Osteocyte (in vitro differentiated cells): Measurements from ENCODE around the gene PPP1R26. TPM values are rescaled to one million over a fixed set of nuclear protein-coding genes. Genes with fewer than 3 reads are reported as not detected.

ENCODE experiments used
- DNase-seq: peaks from one replicate; pipeline ENCODE4 v3.0.0; 2021; ENCODE audit warnings: mixed read lengths; ENCODE audit not compliant: unreplicated experiment; ENCODE audit errors: extremely low spot score
- H3K27ac Mint-ChIP-seq: one replicate; pipeline ENCODE4 v1.8.0; 2021; ENCODE audit warnings: mild to moderate bottlenecking, mixed read lengths; ENCODE audit not compliant: unreplicated experiment
- H3K27me3 Mint-ChIP-seq: one replicate; pipeline ENCODE4 v1.8.0; 2021; ENCODE audit warnings: mixed read lengths; ENCODE audit not compliant: unreplicated experiment
- H3K36me3 Mint-ChIP-seq: one replicate; pipeline ENCODE4 v1.8.0; 2021; ENCODE audit warnings: mixed read lengths; ENCODE audit not compliant: unreplicated experiment
- H3K4me1 Mint-ChIP-seq: one replicate; pipeline ENCODE4 v1.8.0; 2021; ENCODE audit warnings: mixed read lengths; ENCODE audit not compliant: unreplicated experiment
- H3K4me3 Mint-ChIP-seq: one replicate; pipeline ENCODE4 v1.8.0; 2021; ENCODE audit warnings: mild to moderate bottlenecking, moderate library complexity, mixed read lengths; ENCODE audit not compliant: unreplicated experiment
- H3K9me3 Mint-ChIP-seq: one replicate; pipeline ENCODE4 v1.8.0; 2021; ENCODE audit warnings: mixed read lengths; ENCODE audit not compliant: unreplicated experiment
- CTCF ChIP-seq: fragments of 200-600 bp; sonication (generic); IDR thresholded peaks from 2 replicates; pipeline ENCODE4 v1.5.0; 2021; ENCODE audit warnings: antibody characterized with exemption, mild to moderate bottlenecking, moderate library complexity
- total RNA-seq: library from RNA; stranded (reverse); gene quantifications from 2 replicates; pipeline ENCODE4 v1.2.1, GENCODE V29; 2021

The PPP1R26 gene
- total RNA-seq, 1 donor from 2014 or later = 21.1 TPM

DNA sequence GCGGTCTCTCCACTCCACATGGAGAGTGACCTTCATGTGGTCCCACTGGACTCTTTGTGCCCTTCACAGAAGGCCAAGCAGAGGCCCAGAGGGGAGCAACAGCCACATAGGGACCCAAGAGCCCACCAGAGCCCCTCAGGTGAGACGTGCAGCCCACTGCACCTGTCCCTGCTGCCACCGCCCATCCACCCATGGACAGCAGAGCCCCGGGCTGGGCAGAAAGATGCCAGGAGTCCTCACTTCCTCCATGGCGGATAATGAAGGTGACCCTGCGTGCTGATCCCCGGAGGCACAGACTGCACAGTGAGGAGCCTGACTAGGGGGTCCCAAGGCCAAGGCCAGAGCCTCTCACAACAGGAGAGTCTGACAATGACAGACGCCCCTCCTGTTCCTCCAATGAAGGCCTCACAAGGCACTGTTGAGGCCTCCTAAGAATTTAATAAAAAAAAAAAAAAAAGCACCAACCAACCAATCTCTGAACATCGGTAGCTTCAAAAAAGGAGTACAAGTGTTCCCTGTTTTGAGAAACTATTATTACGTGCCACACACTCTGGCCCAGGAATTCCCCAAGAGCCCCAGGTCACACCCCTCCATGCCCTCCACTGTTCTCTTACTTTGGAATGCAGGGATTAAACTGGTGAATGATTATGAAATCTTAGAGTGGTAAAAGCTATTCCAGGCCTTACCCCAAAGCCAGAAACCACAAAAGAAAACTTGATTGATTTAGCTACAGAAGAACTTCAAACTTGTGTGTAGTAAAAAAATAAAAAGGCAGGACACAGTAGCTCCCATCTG is 2.8 kb upstream of the PPP1R26 start:
- H3K4me1 Mint-ChIP-seq = peaks cover 9% of the 10 kb centered on the region
- H3K9me3 Mint-ChIP-seq = no peaks in the 10 kb centered on the region
- no peak overlapping the region for H3K4me3 Mint-ChIP-seq
- no peak for DNase-seq
- no peaks in the 10 kb centered on the region for H3K27me3 Mint-ChIP-seq
- H3K27ac Mint-ChIP-seq = no peak overlapping the region
- H3K36me3 Mint-ChIP-seq = no peaks in the 10 kb centered on the region
- no peak for TF ChIP-seq CTCF

DNA sequence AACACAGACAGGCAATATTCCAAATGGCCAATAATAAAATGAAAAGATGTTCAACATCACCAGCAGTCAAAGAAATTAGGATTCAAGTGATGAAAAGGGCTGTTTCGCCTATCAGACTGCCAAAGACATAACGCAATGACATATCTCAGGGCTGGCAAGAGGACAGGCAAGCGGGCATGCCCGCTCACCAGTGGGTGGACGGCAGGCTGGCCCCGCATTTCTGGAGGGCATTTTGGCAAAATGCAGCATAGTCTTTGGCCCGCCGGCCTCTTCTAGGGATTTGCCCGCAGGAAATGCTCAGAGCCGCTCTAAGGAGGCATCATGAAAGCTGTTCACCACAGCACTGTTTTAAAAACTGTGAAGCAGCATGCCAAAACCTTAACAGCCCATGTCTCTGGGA is 1.4 kb upstream of the PPP1R26 start:
- H3K27me3 Mint-ChIP-seq = no peaks in the 10 kb centered on the region
- DNase-seq = no peak
- TF ChIP-seq CTCF = no peak
- H3K4me3 Mint-ChIP-seq = peak overlapping the region; percentile 88
- H3K36me3 Mint-ChIP-seq = no peaks in the 10 kb centered on the region
- no peaks in the 10 kb centered on the region for H3K9me3 Mint-ChIP-seq
- H3K4me1 Mint-ChIP-seq = peaks cover 10% of the 10 kb centered on the region
- no peak overlapping the region for H3K27ac Mint-ChIP-seq

DNA sequence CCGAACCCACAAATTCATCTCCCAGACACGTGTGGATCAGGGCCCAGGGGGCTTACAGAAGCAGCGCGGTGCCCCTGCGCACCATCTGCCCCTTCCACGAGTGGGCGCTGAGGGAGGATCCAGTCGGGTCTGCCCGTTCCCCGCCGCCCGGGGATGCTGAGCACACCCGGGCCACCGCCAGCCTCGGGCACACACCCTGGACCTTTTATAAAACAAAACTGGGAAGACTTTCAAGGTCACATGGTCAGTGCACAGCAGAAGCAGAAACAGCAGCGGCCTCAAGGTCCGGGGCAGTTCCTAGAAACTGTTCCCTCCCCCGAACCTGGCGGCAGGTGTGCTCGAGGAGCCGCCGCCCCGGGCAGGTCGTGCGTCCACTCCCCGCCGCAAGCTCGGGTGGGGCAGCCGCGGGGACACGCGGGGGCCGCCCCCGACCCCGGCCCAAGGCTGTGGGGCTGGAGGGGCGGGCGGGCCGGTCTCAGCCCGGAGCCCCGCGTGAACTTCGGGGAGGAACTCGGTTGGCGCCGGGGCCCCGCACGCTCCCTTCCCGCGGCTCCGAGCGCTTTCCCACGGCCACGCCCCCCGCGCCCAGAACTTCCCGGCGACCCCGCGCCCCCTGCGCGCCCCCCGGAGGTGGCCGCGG is 633 bp upstream of the PPP1R26 start:
- peak overlapping the region; percentile 78 for H3K27ac Mint-ChIP-seq
- peaks cover 2% of the 10 kb centered on the region for H3K36me3 Mint-ChIP-seq
- TF ChIP-seq CTCF = peak; percentile 42
- H3K27me3 Mint-ChIP-seq = no peaks in the 10 kb centered on the region
- no peak for DNase-seq
- H3K4me3 Mint-ChIP-seq = peak overlapping the region; percentile 88
- H3K4me1 Mint-ChIP-seq = peaks cover 10% of the 10 kb centered on the region
- H3K9me3 Mint-ChIP-seq = no peaks in the 10 kb centered on the region

- peak overlapping the region; percentile 23 for H3K27ac Mint-ChIP-seq
- peaks cover 10% of the 10 kb centered on the region for H3K4me1 Mint-ChIP-seq
- peak overlapping the region; percentile 65 for H3K4me3 Mint-ChIP-seq
- H3K36me3 Mint-ChIP-seq = peaks cover 9% of the 10 kb centered on the region
- no peaks in the 10 kb centered on the region for H3K9me3 Mint-ChIP-seq
- no peak for DNase-seq
- no peaks in the 10 kb centered on the region for H3K27me3 Mint-ChIP-seq
- TF ChIP-seq CTCF = no peak
These were observed 723 bp downstream of the PPP1R26 start for GRCh38 chr9:135480071-135480939.

DNA sequence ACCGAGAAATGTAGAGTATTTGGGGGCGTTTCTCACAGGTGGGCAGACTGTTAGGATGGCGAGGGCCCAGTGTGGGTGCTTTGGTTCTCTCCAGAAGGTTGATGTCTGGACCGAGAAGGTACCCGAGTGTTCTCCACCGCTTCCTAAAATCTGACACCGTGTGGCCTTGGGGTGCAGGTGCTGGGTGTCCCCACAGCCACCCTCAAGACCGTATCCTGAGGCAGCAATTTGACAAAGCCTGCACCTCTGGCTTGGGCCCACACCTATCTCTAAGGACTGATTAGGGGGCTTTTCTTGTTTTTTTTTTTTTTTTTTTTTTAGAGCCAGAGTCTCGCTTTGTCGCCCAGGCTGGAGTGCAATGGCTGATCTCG is 1.3 kb downstream of the PPP1R26 start:
- no peak for TF ChIP-seq CTCF
- no peaks in the 10 kb centered on the region for H3K9me3 Mint-ChIP-seq
- no peak for DNase-seq
- peaks cover 10% of the 10 kb centered on the region for H3K4me1 Mint-ChIP-seq
- H3K27me3 Mint-ChIP-seq = no peaks in the 10 kb centered on the region
- peak overlapping the region; percentile 23 for H3K27ac Mint-ChIP-seq
- H3K4me3 Mint-ChIP-seq = peak overlapping the region; percentile 65
- peaks cover 13% of the 10 kb centered on the region for H3K36me3 Mint-ChIP-seq
